ENCODE measurements around the gene ZNF892.

DNA sequence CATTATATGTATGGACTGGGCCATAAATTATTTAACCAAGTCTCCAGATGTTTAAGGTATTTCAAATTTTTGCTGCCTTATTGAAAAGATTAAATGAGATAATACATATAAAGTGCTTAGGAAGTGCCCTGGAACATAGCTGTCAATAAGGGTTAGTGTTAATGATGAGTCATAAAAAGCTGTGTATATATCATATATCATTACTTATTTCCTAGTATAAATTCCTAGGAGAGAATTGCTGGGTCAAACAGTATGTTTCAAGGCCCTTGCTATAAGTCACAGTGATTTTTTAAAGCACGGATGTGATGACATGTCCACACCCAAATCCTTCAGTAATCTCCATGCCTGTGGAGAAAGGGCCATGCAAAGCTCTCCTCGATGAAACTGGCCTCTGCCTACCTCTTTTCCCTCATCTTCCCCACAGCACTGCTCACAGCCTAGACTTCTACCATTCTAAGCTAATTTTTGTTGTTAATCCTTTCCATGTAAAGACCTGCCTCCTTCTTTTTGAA is 33.2 kb upstream of the ZNF892 start:
- TF ChIP-seq, protein P1, sequence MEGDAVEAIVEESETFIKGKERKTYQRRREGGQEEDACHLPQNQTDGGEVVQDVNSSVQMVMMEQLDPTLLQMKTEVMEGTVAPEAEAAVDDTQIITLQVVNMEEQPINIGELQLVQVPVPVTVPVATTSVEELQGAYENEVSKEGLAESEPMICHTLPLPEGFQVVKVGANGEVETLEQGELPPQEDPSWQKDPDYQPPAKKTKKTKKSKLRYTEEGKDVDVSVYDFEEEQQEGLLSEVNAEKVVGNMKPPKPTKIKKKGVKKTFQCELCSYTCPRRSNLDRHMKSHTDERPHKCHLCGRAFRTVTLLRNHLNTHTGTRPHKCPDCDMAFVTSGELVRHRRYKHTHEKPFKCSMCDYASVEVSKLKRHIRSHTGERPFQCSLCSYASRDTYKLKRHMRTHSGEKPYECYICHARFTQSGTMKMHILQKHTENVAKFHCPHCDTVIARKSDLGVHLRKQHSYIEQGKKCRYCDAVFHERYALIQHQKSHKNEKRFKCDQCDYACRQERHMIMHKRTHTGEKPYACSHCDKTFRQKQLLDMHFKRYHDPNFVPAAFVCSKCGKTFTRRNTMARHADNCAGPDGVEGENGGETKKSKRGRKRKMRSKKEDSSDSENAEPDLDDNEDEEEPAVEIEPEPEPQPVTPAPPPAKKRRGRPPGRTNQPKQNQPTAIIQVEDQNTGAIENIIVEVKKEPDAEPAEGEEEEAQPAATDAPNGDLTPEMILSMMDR (IDR thresholded peaks at IDR 0.05; ENCODE audit: control extremely low read depth in 1 of 3, insufficient read depth in 1 of 3, low read depth in 1 of 3, low read length in 3 of 3): no peak
- TF ChIP-seq PHF8 (conservative IDR thresholded peaks at IDR 0.05; ENCODE audit: low read depth, low read length) (no peak), POLR2A (IDR thresholded peaks at IDR 0.05; ENCODE audit: control extremely low read depth in 1 of 2, low read depth in 2 of 2, low read length in 2 of 2) (no peak), POLR2AphosphoS5 (IDR thresholded peaks at IDR 0.05; ENCODE audit: low read depth, low read length) (no peak), EP300 (IDR thresholded peaks at IDR 0.05; ENCODE audit: borderline replicate concordance in 1 of 2, low read depth in 2 of 2, low read length in 2 of 2) (no peak), CHD2 (IDR thresholded peaks at IDR 0.05; ENCODE audit: low read length) (no peak), SRF (IDR thresholded peaks at IDR 0.05; ENCODE audit: low read depth, low read length) (no peak), RFX5 (IDR thresholded peaks at IDR 0.05; ENCODE audit: borderline replicate concordance, low read depth, low read length) (no peak)
- TF ChIP-seq, protein P2, sequence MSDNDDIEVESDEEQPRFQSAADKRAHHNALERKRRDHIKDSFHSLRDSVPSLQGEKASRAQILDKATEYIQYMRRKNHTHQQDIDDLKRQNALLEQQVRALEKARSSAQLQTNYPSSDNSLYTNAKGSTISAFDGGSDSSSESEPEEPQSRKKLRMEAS (IDR thresholded peaks at IDR 0.05): no peak
